ENCODE data around the gene PHF19.

The PHF19 gene

DNA sequence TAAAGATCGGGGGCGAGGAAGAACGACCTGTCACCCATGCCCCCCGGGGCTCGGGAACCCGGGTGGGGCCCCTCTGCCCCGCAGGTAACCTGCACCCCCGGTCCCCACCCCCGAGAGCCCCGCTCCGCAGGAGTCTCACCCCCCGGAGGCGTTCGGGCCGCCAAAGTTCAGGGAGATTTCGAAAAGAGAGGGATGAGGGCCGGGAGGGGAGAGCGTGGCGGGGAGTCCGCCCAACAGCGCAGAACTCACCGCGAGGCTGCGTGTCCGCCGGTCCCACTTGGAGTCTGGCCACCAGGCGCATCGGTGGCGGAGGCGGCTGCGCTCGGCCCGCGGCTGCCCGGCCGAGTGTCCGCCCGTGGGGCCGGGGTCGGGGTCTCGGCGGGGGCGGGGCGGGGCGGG, at the start of gene PHF19:
Gene PHF19 (minus strand): TSS at position 347 of the 399 bp plus-strand sequence. CDS start 2,447 bp downstream, outside the sequence.
- no peak for DNase-seq (ENCODE audit: low spot score)

DNA sequence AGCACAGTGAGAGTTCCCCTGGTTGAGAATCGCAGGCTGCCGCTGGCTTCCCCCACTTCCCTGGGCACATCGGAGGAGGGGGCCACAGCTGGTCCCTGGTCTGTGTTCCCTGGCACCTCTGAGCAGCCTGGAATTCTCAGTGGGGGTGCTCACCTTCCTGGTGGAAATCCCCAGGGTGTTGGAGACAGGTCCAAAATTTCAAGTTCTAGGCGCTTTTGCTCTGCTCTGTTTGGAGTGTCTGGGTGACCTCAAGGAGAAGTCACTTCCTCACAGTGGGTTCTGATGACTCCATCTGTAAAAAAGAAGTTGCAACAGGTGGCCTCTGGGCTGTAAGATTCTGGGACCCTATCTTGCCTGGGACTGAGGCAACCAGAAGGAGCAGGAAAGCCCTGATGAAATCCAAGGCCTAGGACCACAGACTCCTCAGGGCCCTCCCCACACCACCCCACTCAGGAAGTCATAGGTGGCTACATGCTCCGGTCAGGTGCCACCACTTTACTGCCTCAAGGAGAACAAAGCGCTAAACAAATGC, 49.5 kb upstream of the PHF19 start, which contains the start of gene TRAF1:
Gene TRAF1 (minus strand): TSS at position 400 of the 532 bp plus-strand sequence. CDS start 721 bp downstream, outside the sequence.
- DNase-seq (ENCODE audit: low spot score) = no peak

DNA sequence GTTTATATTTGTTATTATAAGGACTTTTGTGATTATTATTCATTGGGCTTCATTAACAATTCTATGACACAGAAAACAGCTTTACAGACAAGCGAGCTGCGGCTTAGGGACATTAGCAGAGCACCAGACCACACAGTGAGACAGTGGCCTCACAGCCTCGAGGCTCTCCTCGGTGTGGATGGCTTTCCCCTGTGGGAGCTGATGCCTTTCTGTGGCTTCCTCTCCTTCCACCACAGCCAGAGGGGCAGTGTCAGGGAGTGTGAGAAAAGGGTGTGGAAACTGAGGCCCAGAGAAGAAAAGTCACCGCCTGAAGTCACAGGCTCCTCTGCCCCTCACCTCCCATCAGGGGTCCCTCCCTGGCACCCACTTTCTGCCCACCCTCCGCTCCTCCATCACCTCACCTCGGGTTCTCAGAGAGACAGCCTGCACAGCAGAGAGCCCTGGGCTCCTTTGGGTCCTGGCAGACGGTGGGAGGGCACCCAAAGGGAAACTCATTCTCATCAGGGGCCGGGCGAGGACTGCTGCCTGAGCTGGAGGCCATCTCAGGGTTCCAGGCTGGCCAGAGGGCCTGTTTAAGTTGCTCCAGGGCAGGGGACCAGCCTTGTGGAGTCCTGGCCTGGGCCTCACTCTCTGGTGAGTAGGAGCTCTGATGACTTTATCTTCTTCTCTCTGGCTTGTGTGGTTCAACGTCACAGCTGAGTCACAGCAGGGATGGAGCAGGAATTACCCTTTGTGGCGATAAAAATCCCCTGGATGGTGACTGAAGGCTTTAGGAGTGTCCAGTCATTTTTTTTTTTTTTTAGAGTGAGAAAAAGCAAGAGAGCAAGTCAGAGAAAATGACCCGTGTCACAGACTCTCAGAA, 48.8 kb upstream of the PHF19 start:
- DNase-seq (ENCODE audit: low spot score) = no peak

DNA sequence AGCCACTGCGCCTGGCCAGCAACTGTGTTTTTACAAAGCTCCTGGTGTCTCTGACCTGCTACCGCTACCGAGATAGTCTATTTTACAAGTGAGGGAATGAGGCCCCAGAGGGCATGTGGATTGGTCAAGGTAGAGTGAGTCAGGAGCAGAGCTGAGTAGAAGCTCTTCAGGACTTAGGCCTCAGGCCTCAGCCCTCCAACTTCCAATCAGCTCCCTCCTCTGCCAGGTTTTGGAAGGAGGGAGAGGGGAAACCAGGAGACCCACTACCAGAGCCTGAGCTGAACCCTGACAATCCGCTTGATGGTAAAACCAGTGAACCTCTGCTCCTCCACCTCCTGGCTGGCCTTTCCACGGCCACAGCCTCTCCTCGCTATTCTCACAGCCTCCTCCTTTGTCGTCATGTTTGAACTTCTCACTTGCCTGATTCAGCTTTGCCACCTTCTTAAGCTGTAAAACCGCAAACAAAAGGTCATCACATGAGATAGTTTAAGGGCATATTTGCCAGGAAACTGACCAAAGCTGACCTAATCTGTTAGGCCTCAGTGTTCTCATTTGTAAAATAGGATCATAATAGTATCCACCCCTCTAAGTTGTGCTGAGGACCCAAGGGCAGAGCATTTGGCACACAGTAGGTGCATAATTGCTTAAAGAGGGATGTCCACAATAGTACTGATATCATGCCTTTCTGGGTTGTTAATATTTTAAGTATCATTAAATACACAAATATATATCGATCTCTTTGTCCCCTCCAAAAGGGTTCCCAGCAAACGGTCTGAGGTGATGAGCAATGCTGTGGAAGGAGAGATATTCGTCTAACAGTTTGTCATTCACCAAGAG, 47.9 kb upstream of the PHF19 start:
- DNase-seq (ENCODE audit: low spot score) = no peak

DNA sequence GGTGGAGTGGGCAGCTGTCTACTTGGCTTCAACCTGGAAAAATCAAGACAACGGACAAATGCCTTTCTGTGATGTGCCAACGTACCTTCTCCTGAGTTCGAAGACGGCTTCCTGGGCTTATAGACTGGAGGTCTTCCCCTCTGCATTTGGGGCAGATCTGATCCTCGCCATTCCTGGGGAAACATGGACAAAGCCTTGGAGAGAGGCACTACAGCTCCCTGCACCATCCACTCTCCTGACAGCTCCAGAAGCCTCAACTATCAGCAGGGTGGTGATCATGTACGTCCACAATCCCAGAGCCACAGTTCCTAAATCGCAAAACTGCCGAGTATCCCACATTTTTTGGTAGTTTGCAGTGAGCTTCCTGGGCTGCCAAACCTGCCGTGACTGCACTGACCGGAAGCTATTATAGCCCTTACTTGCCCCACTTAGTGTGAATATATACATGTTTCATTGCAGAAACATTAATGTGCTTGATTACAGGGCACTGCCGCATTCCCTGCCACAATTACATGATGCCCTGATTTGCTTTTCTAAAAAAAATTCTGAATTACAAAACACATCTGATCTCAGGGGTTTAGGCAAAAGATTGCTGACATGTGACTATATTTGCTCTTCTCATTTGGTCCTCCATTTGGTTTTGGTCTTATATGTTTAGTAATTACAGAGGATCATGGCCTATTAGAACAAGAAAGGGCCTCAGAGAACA, 46.8 kb upstream of the PHF19 start:
- no peak for DNase-seq (ENCODE audit: low spot score)

DNA sequence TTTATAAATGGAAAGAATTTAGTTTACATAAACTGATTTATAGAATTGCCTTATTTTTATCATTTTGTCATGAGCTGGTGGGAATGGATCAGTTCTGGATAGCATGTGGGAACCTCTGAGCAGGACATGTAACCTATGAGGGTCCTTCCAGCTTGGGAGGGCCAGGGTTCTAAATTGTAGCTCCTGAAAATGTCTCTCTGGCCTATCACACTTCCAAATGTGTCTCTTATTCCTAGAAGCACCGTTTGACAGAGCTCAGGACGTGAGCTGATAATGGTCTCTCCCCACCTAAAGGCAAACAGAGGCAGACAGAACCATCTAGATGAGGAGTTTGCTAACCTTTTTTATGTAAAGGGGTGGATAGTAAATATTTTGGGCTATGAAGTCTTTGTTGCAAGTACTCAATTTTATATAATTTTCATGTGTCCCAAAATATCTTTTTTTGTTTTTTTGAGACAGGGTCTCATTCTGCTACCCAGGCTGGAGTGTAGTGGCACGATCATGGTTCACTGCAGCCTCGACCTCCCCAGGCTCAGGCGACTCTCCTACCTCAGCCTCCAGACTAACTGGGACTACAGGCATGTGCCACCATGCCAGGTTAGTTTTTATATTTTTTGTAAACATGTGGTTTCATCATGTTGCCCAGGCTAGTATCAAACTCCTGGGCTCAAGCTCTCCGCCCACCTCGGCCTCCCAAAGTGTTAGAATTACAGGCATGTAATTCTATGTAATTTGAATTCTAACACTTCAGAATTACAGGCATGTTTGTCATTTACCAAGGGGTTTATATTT, 45.6 kb upstream of the PHF19 start:
- no peak for DNase-seq (ENCODE audit: low spot score)

DNA sequence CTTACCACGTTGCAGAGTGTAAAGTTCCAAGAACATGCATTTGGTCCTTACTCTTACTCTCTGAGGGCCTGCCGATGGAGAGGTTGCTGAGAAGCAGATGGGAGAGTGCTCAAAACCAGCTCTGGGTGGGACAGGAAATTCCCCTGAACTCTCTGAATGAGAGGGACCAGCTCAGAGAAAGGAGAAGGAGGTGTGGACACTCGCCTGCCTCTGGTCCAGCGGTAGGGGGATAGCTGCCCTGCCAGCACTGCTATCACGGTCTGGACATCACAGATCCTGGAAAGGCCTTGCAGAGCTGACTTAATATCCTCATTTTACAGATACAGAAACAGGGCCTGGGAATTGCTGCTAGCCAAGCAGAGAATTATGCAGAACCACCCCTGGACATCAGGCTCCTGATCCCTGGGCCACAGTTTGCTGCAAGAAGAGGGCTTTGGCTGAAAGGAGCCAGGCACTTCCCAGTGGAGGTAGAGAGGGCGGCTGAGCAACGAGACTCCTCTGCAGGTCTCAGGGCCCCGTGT, 44.7 kb upstream of the PHF19 start:
- DNase-seq (ENCODE audit: low spot score) = no peak

DNA sequence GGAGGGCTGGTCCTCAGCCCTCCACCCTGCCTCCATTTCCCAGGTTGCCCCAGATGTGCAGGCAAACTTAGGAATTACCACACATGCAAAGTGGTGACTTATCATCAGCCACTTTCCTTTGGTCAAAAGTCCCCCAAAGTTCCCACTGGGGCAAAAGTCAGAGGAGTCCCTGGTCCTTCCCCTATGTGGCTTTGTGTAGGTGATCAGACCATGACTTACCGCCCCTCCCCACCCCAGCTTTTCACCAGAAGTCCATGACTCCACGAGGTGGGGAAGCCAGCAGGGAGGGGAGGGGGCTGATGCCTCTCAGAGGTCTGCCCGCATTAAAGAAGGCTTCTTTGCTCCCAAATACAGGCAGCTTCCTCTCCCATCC, 43.8 kb upstream of the PHF19 start:
- no peak for DNase-seq (ENCODE audit: low spot score)

DNA sequence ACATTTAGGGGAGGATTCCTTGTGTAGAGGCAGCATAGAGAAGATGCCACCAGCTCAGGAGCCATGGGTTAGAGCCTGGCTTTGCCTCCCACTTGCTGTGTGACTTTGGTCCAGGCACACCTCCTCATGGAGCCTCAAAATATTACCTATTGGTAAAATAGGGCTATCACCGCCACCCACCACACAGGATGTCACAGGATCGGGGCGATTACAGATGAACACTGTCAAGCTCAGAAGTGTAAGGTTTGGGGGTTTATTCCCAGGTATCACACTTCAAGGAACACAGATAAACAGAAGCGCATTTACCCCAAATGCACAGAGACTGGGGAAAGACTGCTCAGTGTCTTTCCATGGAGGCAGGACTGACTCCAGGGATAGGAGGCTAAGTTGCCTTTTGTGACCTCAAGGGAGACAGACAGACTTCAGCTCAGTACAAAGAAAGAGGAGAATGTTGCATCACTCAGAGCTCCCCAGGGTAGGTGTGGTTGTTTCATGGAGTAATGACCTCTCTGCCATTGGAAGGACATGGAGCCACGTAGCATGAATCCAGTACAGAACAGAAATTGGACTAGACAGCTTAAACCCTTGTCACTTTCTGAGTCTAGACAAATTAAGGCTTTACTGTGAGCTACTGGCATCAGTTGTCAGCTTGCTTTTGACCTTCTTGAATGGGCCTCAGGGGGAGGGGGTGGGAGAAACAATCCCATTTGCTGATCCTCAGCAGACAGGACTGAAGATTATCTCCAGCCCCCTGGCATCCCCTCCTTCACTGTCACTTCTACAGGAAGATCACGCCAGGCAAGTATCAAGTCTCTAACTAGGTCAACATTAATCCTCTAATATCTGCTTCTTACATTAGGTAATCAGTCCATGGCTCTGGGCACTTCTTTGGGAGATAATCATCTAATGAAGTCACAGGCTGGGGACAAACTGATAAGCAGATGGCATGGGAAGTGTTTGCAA, 43.1 kb upstream of the PHF19 start:
- no peak for DNase-seq (ENCODE audit: low spot score)

DNA sequence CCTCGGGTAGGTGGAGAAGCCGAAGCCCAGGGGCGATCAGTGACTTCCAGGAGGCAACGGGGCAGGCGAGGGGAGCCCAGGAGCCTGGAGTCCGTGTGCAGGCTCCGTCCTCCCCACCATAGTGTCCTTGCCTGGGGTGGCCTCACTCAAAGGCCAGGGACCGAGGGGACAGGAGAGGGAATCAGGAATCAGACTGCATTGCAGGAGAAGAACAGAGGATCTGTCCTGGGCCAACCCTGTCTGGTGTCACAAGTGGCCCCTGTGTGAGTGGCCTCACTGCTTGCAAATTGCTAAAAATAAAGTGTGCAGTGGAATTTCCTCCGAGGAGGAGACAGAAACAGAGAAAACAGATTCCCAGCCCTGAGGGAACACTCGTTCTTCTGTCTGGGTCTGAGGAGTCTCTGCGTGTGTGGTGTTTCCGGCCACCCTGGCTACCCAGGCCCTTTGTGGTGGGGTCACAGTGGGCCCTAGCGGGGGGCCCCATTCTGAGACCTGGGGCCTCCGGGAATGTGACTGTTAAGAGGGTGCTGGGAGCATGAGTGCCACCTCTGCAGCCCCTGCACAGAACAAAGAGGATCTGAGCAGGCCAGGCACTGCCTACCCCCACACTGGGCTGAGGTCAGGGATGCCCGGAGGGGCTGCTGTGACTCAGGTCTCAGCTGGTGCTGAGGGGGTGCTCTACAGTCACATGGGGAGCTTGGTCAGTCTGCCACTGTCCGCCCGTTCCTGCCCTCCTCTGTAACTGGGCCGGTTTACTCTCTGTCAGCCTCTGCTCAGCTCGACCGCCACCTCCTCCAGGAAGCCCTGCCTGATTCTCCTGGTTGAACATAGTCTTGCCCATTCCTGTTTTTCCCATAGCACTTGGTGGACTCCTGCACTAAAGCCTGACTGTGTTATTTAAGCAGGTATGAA, 42.2 kb upstream of the PHF19 start:
- no peak for DNase-seq (ENCODE audit: low spot score)

DNA sequence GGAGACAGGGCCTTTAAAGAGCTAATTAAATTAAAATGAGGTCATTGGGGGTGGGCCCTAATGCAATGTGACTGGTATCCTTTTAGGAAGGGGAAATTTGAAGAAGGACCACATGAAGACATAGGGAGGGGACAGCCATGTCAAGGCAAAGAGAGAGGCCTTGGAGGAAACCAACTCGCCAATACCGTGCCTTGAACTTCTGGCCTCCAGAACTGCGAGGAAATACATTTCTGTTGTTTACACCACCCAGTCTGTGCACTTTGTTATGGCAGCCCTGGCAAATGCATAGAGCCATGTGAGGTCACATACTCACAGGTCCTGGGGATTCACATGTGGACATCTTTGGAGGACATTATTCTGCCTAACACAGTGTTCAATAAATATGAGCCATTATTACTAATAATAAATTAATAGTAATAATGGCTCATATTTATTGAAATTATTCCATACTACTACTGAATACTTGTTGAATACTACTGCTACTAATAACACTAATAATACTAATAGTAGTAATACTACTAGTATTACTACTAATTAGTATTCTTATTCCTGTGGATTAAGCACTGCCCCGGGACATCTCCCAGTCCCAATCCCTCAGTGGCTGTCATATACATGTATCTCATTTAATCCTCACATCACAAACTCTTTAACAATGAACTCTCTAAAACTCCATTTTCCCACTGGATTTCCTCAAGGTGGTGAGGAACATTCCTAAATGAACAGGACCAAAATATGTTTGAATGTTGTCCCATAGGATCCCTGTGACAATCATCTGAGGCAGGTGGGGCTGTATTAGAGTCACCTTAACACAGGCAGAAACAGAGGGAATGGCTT, 41.2 kb upstream of the PHF19 start:
- no peak for DNase-seq (ENCODE audit: low spot score)

DNA sequence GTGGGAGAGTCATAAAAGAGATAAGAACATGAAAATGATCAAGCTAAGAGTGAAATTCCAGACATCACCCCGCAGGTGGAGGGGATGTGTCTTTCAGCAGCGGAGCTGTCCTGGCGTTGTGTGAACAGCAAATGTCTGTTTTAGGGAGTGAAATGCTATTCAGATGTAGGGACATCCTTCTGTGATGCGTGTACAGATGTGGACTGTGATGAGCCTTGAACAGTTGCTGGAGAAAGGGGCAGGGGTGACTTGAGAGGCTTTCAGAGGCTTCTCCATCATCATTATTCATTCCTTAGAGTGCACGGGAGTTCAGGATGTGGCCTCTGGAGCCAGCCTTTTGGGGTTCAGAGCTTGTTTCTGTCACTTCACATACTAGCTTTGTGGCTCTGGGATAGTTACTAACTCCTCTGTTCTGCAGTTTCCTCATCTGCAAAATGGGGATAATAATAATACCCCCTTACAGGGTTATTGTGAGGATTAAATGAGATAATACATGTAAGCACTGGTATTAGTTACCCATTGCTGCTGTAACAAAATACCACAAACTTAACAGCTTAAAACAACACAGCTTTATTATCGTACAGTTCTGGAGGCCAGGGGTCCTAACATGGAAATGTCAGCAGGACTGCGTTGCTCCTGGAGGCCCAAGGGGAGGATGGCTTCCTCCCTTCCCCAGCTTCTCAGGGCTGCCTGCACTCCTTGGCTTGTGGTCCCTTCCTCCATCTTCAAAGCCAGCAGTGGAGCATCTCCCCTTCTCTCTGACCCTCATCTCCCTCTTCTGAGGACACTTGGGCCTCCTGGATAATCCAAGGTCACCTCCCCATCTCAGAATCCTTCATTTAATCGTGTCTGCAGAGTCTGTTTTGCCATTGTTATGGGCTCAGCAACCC, 40.2 kb upstream of the PHF19 start:
- no peak for DNase-seq (ENCODE audit: low spot score)

DNA sequence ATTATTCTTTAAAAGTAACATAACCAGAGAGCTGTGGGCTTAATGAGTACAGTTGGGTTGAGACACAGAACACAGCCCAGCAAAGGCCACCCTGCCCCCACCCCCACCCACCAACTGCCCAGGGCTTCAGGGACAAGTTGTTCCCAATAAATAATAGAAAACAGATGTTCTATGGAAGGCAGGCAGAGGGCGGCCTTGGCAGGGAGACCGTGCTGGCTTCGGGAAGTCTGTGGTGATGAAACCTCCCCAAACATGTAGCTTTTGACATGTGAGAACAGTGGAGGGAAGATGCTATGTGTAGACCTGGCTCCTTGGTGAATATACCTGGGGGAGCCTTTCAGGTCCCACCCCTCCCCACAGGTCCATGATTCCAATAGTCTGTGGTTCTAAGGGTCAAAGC, 39.6 kb upstream of the PHF19 start:
- DNase-seq (ENCODE audit: low spot score) = peak; percentile 74

DNA sequence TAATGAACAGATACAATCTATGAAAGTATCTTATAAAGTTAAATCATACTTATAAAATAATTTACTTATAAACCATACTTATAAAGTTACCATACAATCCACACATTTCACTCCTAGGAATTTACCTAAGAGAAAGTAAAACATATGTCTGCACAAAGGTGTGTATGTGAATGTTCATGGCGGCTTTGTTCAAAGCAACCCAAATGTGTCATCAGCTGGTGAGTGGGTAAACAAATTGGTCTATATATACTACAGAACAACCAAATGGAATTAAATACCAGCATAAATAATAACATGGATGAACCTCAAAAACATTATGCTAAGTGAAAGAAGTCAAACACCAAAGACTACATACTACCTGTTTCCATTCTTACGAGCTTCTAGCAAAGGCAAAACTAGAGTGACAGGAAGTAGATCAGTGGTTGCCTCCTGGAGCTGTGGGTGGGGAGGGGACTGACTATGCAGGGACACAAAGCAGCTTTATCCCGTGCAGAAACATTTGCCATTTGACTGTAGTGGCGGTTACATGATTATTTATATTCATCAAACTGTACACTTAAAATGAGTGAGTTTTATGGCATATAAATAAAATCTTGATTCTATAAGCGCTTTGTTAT, 39.0 kb upstream of the PHF19 start:
- peak; percentile 70 for DNase-seq (ENCODE audit: low spot score)

DNA sequence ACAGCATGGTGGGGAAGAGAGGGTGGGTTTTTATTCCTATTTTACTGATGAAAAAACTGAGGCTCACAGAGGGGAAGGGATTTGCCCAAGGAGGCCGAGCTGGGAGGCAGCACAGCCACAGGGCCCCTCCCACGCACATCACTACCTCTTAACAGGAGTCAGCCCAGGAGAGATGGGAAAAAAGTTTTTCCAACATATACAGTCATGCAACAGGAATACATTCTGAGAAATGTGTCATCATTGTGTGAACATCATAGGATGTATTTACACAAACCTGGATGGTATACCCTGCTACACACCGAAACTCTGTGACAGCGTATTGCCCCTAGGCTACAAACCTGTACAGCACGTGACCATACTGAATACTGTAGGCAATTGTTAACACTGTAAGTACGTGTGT, 38.0 kb upstream of the PHF19 start:
- no peak for DNase-seq (ENCODE audit: low spot score)

DNA sequence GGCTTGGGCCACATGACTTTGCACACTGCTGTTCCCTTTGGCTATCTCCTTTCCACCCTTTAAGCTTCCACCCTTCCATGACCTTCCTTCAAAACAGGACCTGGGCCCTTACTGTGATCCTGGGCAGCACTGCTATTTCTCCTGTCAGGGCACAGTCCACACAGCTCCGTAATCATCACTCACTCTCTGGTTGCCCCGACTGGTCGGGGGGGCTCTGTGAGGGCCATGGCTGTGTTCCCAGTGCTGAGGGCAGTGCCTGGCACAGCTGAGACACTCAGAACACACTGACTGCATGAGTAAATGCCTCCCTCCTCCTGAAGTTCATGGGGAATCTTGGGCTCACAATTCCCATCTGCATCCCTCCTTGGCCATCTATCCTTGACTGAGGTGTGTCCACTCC, 37.4 kb upstream of the PHF19 start:
- DNase-seq (ENCODE audit: low spot score) = peak; percentile 94

Data from globus pallidus (tissue), 1 donor.